GM21737 (cell line): ENCODE results near the gene NEMP2.

Source experiments
- ATAC-seq: cut with Tn5 transposase; IDR thresholded peaks from one replicate; pipeline ENCODE4 v1.9.1; 2021; ENCODE audit warnings: mild to moderate bottlenecking, moderate library complexity; ENCODE audit not compliant: unreplicated experiment

Gene NEMP2

DNA sequence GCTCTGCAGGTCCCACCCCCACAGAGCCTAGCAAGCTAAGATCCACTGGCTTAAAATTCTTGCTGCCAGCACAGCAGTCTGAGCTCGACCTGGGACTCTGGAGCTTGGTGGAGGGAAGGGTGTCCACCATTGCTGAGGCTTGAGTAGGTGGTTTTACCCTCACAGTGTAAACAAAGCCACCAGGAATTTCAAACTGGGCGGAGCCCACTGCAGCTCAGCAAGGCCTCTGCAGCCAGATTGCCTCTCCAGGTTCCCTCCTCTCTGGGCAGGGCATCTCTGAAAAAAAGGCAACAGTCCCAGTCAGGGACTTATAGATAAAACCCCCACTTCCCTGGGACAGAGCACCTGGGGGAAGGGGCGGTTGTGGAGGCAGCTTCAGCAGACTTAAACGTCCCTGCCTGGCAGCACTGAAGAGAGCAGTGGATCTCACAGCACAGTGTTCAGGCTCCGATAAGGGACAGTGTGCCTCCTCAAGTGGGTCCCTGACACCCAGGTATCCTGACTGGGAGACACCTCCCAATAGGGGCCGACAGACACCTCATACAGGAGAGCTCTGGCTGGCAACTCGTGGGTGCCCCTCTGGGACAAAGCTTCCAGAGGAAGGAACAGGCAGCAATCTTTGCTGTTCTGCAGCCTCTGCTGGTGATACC is 20.0 kb upstream of the NEMP2 start:
- ATAC-seq: no peak

GRCh38 chr2:190553254-190553653 is 18.7 kb upstream of the NEMP2 start:
- ATAC-seq: no peak

GRCh38 chr2:190551928-190552327 is 17.4 kb upstream of the NEMP2 start:
- no peak for ATAC-seq

DNA sequence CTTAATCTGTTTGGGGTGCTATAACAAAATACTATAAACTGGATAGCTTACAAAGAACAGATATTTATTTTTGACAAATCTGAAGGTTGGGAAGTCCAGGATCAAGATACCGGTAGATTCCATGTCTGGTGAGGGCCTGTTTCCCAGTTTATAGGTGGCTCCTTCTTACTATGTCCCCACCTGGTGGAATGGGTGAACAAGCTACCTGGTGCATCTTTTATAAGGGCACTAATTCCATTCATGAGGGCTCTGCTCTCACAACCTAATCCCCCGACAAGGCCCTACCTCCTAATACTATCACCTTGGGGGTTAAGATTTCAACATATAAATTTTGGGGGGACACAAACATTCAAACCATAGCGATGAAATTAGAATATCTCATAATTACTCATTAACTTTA is 15.6 kb upstream of the NEMP2 start:
- no peak for ATAC-seq

- no peak for ATAC-seq
These were observed 13.4 kb upstream of the NEMP2 start for GRCh38 chr2:190547886-190548285.

DNA sequence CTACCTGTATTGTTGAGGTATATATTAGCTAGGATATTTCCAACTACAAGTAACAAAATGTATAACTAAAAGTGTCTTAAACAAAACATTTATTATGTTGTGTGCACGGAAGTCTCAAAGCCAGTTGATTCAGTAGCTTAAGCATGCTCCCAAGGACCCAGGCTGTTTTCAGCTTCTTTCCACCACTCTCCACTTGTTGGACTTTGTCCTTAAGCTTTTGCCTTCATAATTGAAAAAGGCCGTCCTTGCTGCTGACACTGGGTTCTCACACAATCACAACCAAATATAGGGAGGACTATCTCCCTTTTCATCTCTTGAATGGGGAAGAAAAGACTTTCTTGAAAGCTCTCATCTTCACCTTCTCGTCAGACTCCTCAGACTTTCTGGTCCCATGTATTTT is 12.2 kb upstream of the NEMP2 start:
- no peak for ATAC-seq

DNA sequence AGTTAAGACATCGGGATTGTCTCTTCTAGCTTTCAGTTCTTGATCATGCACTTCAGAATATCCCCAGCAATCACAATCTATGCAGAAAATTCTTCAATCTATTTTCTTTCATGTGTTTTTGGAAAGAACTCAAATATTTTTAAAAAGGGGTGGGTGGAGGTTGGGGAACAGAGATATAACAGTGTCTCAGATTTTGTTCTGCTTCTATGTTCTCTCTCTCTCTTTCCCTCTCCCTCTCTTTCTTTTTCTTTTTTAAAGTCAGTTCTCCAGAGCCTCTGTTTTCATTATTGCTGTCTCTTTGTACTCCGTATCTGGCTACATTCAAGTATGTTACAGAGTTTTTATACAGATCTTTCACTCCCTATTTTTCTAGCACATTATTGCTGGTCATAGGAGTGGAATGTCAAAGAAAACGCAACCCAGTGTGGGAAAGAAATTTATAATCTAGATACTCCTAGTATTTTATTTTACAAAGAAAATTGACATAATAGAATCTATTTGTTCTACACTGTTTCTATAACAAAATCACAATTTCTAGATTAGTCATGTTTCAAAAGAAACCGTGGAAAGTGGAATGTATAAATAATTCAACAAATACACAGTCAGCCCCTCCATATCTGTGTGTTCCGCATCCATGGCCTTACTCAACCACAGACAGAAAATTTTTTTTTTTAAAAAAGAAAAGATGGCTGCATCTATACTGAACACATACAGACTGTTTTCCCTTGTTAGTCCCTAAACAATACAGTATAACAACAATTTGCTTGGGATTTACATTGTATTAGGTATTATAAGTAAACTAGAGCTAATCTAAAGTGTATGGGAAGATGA is 11.2 kb upstream of the NEMP2 start:
- ATAC-seq: no peak

DNA sequence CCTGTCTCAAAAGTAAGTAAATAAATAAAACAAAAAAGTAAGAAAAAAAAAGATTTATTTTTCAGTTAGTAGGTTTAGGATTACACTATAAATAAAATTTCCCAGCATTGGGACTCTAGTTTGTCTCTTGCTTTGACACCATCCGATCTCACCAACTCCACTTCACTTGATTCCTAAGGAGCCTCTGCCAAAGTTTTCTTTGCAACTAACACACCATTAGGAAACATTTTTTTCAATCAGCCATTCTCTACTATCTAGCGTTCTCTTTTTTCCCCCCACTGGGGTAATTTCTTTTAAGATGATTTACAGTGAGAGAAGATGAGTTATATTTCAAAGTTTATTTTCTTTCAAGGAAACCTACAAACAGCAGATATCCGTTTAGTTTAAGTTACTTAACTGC is 10.6 kb upstream of the NEMP2 start:
- ATAC-seq: no peak

DNA sequence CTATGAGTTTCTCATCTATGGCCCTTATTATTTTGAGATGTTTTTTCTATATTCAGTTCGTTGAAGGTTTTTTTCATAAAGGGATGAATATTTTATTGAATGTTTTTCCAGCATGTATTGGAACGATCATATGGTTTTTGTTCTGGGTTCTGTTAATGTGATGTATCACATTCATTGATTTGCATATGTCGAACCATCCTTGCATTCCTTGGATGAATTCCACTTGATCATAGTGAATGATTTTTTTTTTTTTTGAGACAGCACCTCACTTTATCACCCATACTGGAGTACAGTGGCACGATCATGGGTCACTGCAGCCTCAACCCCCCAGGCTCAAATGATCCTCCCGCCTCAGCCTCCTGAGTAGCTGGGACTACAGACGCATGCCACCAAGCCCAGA is 5.5 kb upstream of the NEMP2 start:
- ATAC-seq: no peak

- no peak for ATAC-seq
These were observed 3.7 kb upstream of the NEMP2 start for GRCh38 chr2:190538201-190538600.

- ATAC-seq: no peak
These were observed 3.2 kb upstream of the NEMP2 start for GRCh38 chr2:190537765-190538164.

- no peak for ATAC-seq
These were observed 1.1 kb upstream of the NEMP2 start for GRCh38 chr2:190535586-190535985.

GRCh38 chr2:190535121-190535439 is 558 bp upstream of the NEMP2 start:
- ATAC-seq: no peak

- no peak for ATAC-seq
These were observed 583 bp downstream of the NEMP2 start for GRCh38 chr2:190533968-190534309.

DNA sequence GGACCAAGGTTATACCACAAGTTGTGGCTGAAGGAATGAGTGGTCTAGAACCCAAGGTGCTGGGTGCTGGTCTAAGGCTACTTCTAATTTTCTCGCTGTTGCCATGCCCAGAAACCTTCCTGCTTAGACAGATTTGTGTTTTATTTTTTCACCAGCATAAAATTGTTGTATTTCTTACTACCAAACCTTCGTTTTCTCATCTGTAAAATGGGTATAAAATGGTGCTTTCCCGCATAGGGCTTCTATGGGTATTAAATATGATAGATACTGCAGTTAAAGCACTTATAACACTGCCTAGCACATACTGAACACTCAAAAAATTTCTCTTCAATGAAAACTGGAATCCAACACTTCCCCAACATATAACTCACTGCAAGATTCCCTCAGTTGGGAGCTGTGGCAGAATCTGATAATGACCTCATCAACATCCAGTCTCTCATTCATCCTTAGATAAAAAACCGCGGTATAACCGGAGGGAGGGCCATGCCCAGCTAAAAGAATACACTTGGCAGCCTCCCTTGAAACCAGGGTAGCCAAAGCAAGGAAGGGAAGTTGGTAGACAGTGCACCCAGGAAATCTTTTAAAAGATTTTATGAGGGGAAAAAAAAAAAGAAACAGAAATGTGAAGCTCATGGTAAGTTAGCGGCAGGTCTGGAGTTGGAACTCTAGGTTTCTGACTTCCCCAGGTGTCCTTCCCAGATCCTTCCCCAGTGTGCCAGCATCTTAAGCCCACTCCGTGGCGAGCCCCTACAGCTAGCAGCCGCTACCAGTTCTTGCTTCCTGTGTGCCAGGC is 1.2 kb downstream of the NEMP2 start:
- peak; percentile 34 for ATAC-seq

GRCh38 chr2:190532581-190532980 is 1.9 kb downstream of the NEMP2 start:
- ATAC-seq: no peak

DNA sequence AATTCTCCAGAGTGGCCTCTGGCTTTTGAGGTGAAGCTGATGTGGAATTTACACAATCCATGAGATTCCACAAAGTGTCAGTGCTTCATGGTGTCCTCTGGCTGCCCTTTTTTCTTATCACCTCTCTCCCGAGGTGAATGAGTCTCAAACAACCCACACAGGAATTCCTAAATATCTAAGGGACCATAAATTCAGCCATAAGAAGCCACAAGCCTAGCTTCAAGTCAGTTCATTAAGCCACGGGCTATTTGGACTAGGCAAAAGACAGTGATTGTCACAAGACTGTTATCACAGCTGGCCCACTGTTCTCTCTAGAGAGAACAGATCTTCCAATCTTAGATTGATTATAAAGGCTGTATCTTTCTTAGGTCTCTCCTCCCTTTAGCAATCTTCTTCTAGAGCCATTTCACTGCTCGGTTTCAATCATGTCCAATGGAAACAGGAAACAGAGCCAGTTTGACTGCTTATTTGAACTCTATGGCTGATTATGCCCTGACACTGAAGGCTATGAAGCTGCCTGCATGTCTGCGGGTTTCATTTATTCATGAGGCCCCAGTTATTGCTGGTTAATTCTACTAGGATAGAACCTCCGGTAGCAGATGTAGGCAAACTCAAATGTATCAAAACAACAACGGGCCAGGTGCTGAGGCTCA is 4.1 kb downstream of the NEMP2 start:
- ATAC-seq: no peak

DNA sequence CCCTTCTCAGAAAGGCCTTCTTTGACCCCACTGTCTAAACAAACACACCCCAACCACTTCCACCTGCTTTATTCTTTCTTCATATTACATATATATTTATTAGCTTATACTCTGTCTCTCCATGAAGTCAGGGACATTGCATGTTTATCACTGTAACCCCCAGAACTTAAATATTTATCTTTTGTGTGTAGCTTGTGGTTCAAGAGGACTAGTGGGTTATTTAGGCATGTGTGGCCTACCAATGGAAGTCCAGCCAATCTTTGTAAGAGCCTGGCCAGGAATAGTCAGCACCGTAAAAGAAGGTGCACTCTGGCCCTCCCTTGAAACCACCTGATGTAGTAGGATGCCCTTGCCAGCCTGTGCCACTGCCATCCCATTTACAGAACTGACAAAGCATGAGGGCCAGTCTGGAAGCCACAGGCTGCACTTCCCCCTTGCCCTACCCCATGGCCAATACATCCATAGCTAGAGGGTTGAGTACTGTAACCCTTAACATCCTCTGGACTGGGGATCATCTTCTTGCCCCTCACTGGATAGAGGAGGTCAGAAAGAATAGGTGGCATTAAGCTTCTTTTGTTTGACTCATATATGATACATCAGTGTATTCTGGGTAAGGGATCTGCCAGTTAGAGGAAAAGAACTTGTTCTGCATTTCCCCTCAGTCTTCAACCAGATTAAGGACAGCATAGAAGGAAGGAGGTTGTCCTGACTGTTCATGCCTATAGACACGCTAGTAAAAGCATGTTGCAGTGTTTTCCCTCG is 4.9 kb downstream of the NEMP2 start:
- no peak for ATAC-seq

- ATAC-seq: no peak
These were observed 6.0 kb downstream of the NEMP2 start for GRCh38 chr2:190528521-190529001.

DNA sequence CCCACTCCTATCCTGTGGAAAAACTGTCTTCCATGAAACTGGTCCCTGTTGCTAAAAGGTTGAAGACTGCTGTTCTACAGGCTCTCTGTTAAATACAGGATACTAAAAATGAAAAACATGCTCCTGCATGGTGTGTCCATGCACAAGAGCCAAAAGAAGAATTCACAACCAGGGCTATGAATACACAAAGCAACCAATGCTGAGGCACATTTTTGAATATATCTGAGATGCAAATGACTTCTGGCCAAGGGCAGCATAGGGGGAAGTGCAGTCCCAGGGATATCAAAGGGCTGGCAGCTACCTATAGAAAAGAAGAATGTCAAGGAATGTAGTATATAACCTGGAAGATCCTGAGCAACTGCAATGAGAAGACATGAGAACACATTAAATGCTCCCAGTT is 6.6 kb downstream of the NEMP2 start:
- ATAC-seq: no peak

DNA sequence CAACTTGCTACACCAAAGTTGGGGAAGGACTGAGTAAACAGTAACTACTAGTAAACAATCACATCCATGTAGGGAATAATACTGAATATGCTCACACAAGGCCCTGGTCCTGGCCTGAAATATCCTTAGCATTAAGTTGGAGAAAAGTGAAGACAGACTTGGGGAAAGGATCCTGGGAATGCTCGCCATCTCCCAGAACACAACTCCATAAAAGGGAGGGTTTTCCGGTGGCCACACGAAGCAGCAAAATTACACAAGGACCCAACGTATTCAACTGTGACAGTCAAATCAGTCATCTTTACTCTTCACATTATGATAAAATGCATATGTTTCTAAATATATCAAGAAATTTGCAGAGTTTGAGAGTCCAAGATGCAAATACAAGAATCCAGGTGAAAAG is 7.3 kb downstream of the NEMP2 start:
- ATAC-seq: no peak
